Bronchial epithelial cell (primary cell): ENCODE measurements around the gene KCNJ3. TPM values are rescaled to one million over a fixed set of nuclear protein-coding genes. Genes with fewer than 3 reads are reported as not detected.

Experiments used
- DNase-seq: peaks from one replicate; pipeline ENCODE4 v3.0.0-alpha.2; 2010; ENCODE audit warnings: low read depth
- FAIRE-seq: peaks from 2 replicates; lab custom pipeline; 2011; peaks lifted over from hg19 to GRCh38; lab: Jason Lieb, UNC
- H3K27me3 ChIP-seq: 2 replicates; pipeline ENCODE4 v1.5.1; 2011; ENCODE audit warnings: low read length; ENCODE audit not compliant: control insufficient read depth, insufficient read depth
- H3K36me3 ChIP-seq: 2 replicates; pipeline ENCODE4 v1.5.1; 2011; ENCODE audit warnings: low read length; ENCODE audit not compliant: control insufficient read depth, insufficient read depth
- H3K4me3 ChIP-seq: 2 replicates; pipeline ENCODE4 v1.5.1; 2011; ENCODE audit warnings: mild to moderate bottlenecking, low read depth, low read length, control low read depth
- CTCF ChIP-seq: IDR thresholded peaks from 2 replicates; pipeline ENCODE4 v1.5.1; 2011; ENCODE audit warnings: mild to moderate bottlenecking, moderate library complexity, low read length, control low read depth, inconsistent platforms; ENCODE audit not compliant: insufficient read depth, severe bottlenecking
- total RNA-seq: library from RNA; depleted of rRNA; stranded (reverse); fragments of >200 nt; gene quantifications from 2 replicates; pipeline ENCODE4 v1.2.1, GENCODE V29; 2014

Gene KCNJ3
- total RNA-seq, 1 donor from 2014 or later, result not detected

GRCh38 chr2:154698721-154699574 is 453 bp downstream of the KCNJ3 start:
- H3K4me3 ChIP-seq, result no peak overlapping the region

DNA sequence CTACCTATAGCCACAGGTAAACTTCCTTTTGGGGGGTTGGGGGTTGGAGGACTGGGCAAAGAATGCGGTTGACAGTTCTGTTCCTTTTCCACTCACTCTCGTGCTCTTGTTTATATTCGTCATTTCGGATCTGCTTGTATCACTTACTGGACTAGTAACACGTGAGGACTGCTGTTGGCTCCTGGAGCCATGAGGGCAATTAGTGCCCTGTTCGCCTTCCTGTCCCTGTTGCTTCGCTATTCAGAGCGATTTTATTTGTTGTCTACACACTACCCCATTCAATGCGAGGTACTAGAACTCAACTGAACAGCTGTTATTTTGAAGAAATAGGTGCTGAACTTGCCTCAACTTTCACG is 1.1 kb downstream of the KCNJ3 start:
- H3K4me3 ChIP-seq, result no peak overlapping the region
- no peaks in the 10 kb centered on the region for H3K36me3 ChIP-seq
- no peak for DNase-seq
- no peak for FAIRE-seq
- peaks cover 17% of the 10 kb centered on the region for H3K27me3 ChIP-seq
- no peak for TF ChIP-seq CTCF

More at GRCh38 chr2:154698721-154699574, 453 bp downstream of the KCNJ3 start:
- no peak for TF ChIP-seq CTCF
- Histone ChIP-seq H3K27me3 (peaks cover 17% of the 10 kb centered on the region), H3K36me3 (no peaks in the 10 kb centered on the region)
- no peak for FAIRE-seq
- DNase-seq, result no peak

- no peak for DNase-seq
- H3K36me3 ChIP-seq, result no peaks in the 10 kb centered on the region
- no peak for TF ChIP-seq CTCF
- peaks cover 17% of the 10 kb centered on the region for H3K27me3 ChIP-seq
- no peak overlapping the region for H3K4me3 ChIP-seq
- FAIRE-seq, result no peak
Observed at GRCh38 chr2:154700136-154700535, 1.6 kb downstream of the KCNJ3 start.

GRCh38 chr2:154704991-154705390 is 6.5 kb downstream of the KCNJ3 start:
- FAIRE-seq (no peak), DNase-seq (no peak)
- Histone ChIP-seq H3K36me3 (no peaks in the 10 kb centered on the region), H3K27me3 (no peaks in the 10 kb centered on the region), H3K4me3 (no peak overlapping the region)
- no peak for TF ChIP-seq CTCF

DNA sequence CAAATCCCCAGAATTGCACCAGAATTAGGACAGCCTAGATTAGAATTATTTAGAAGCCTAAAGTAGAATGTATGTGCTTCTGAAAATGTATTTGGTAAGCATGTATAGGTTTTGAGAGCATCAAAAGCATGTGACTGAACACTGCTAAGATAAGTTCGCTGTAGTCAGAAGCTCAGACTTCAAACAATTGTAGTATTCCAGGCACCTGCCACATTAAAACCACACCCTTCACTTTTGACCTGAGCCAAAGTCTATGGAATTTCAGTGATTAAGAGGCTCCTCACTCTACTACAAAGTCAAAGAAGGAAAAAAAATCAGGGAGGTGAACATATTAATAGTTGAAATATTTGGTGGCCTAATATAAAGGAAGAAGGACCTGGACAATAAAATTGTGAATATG is 8.2 kb downstream of the KCNJ3 start:
- TF ChIP-seq CTCF, result no peak
- Histone ChIP-seq H3K4me3 (no peak overlapping the region), H3K27me3 (no peaks in the 10 kb centered on the region), H3K36me3 (no peaks in the 10 kb centered on the region)
- no peak for DNase-seq
- FAIRE-seq, result no peak
